PC-3 (cell line): ENCODE measurements around the gene WFDC1. TPM values are rescaled to one million over a fixed set of nuclear protein-coding genes. Genes with fewer than 3 reads are reported as not detected.

Experiments used
- ATAC-seq: fragments of 200-7000 bp; cut with Tn5 transposase; 2 replicates; pipeline ENCODE4 v1.9.1; 2020; ENCODE audit warnings: mild to moderate bottlenecking, moderate library complexity
- BruUV-seq: library from RNA; stranded (reverse); fragments of 400-500 nt; replicated peaks from 2 replicates; lab custom pipeline; 2021; lab: Mats Ljungman, UMichigan
- CTCF ChIA-PET: fragments of 300-600 bp; sonication (Branson Sonifier 250); formaldehyde crosslinking; loops from one replicate; lab custom pipeline; 2022; ENCODE audit warnings: antibody characterized with exemption; lab: Charles Lee
- POLR2A ChIA-PET: fragments of 300-600 bp; sonication (Branson Sonifier 250); formaldehyde crosslinking; loops from one replicate; lab custom pipeline; 2022; ENCODE audit warnings: antibody characterized with exemption; ENCODE audit not compliant: unreplicated experiment; lab: Charles Lee
- DNase-seq: peaks from one replicate; pipeline ENCODE4 v3.0.0-alpha.2; 2015
- H2AFZ ChIP-seq: fragments of 300-600 bp; sonication (generic); 2 replicates; pipeline ENCODE4 v1.6.0; 2016; ENCODE audit warnings: antibody characterized with exemption, low read length
- H3F3A ChIP-seq: fragments of 300-600 bp; sonication (generic); one replicate; pipeline ENCODE4 v1.6.0; 2017; ENCODE audit warnings: antibody characterized with exemption, low read length, control low read depth, mild to moderate bottlenecking; ENCODE audit not compliant: unreplicated experiment
- H3K27ac ChIP-seq: fragments of 300-600 bp; sonication (generic); 2 replicates; pipeline ENCODE4 v1.5.1; 2016; ENCODE audit warnings: mild to moderate bottlenecking, low read length
- H3K27me3 ChIP-seq: fragments of 300-600 bp; sonication (generic); 2 replicates; pipeline ENCODE4 v1.6.1; 2016; ENCODE audit warnings: low read length, mixed read lengths
- H3K36me3 ChIP-seq: fragments of 300-600 bp; sonication (generic); 2 replicates; pipeline ENCODE4 v1.6.1; 2016; ENCODE audit warnings: low read depth, mixed run types, low read length, mixed read lengths
- H3K4me1 ChIP-seq: fragments of 300-600 bp; sonication (generic); 2 replicates; pipeline ENCODE4 v1.5.1; 2016; ENCODE audit warnings: low read length; ENCODE audit not compliant: insufficient read depth
- H3K4me2 ChIP-seq: fragments of 300-600 bp; sonication (generic); 2 replicates; pipeline ENCODE4 v1.6.0; 2016; ENCODE audit warnings: low read length
- H3K4me3 ChIP-seq: fragments of 300-600 bp; sonication (generic); 2 replicates; pipeline ENCODE4 v1.5.1; 2016; ENCODE audit warnings: mild to moderate bottlenecking, low read length, mixed read lengths
- H3K79me2 ChIP-seq: fragments of 300-600 bp; sonication (generic); 2 replicates; pipeline ENCODE4 v1.6.1; 2017; ENCODE audit warnings: low read length, mixed read lengths
- H3K9ac ChIP-seq: fragments of 300-600 bp; sonication (generic); 2 replicates; pipeline ENCODE4 v1.6.0; 2016; ENCODE audit warnings: mild to moderate bottlenecking, low read length
- H3K9me2 ChIP-seq: fragments of 300-600 bp; sonication (generic); replicated peaks from 2 replicates; pipeline ENCODE4 v1.6.1; 2016; ENCODE audit warnings: mixed run types, low read length, mixed read lengths
- H3K9me3 ChIP-seq: fragments of 300-600 bp; sonication (generic); 2 replicates; pipeline ENCODE4 v1.6.1; 2016; ENCODE audit warnings: low read length, mixed read lengths
- H4K20me1 ChIP-seq: fragments of 300-600 bp; sonication (generic); 2 replicates; pipeline ENCODE4 v1.6.1; 2016; ENCODE audit warnings: low read length, mixed read lengths
- EZH2 ChIP-seq: fragments of 300-600 bp; sonication (generic); IDR thresholded peaks from one replicate; pipeline ENCODE4 v1.6.1; 2017; ENCODE audit warnings: antibody characterized with exemption, mild to moderate bottlenecking, low read length; ENCODE audit not compliant: unreplicated experiment
- EZH2phosphoT487 ChIP-seq: fragments of 300-600 bp; sonication (generic); IDR thresholded peaks from 2 replicates; pipeline ENCODE4 v1.6.1; 2018; ENCODE audit warnings: mild to moderate bottlenecking, antibody characterized with exemption, low read length, borderline replicate concordance
- intact Hi-C: fragments of 100-400 bp; cut with micrococcal nuclease; formaldehyde crosslinking; loops from 2 replicates; pipeline ENCODE4 v1.9.0; 2023
- total RNA-seq: library from RNA; depleted of rRNA; stranded (reverse); fragments of >200 nt; gene quantifications from 2 replicates; pipeline ENCODE4 v1.2.3, GENCODE V29; 2014
- TF ChIP-seq, protein P1 (sequence below): fragments of 300-600 bp; sonication (generic); conservative IDR thresholded peaks from 2 replicates; pipeline ENCODE4 v1.5.1; 2017; ENCODE audit warnings: antibody characterized with exemption, low read depth, mild to moderate bottlenecking, low read length

Gene WFDC1
- total RNA-seq, 1 experiment from 2014 or later, result 0.15 TPM

DNA sequence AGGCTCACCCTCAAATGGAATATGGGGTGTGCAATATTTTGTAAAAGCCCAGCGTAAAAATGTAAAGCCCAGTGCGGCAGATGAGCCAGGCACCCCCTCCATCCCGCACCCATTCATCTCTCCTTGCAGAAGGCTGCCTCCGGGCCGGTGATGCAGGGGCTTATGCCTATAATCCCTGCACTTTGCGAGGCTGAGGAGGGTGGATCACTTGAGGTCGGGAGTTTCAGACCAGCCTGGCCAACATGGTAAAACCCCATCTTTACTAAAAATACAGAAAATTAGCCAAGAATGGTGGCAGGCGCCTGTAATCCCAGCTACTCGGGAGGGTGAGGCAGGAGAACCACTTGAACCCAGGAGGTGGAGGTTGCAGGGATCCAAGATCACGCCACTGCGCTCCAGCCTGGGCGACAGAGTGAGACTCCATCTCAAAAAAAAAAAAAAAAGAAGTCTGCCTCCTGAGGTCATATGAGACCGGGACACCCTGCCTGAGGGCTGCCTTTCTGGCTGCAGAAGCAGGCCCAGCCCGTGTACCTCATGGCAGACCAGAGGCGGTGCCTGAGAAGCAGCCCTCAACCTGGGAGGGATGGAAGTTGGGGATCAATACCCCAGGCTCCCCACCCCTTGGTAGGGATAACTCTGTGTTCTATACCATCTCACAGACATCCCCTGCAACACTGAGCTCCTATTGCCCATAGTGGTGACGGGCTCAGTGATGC, 56.2 kb downstream of the WFDC1 start:
- no peaks in the 10 kb centered on the region for H3K36me3 ChIP-seq
- no peak for ATAC-seq

DNA sequence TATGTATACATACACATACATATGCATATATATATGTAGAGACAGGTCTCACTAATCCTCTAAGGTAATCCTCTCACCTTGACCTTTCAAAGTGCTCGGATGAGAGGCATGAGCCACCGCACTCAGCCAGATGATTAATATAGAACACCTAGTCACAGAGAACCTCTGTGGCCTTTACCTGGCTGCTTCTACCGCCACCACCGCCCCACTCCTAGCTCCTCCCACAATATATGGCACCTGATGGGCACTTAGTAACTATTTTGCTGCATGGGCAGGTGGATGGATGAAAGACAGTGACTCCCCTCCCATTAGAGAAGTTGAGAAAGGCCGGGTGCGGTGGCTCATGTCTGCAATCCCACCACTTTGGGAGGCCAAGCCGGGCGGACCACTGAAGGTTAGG, 57.0 kb downstream of the WFDC1 start:
- Histone ChIP-seq H3K9ac (no peak overlapping the region), H3K79me2 (no peaks in the 10 kb centered on the region), H3F3A (no peaks in the 10 kb centered on the region), H3K36me3 (no peaks in the 10 kb centered on the region), H3K4me3 (no peak overlapping the region), H3K27ac (no peak overlapping the region), H3K9me3 (no peaks in the 10 kb centered on the region), H2AFZ (no peak overlapping the region), H3K27me3 (no peaks in the 10 kb centered on the region), H3K4me1 (peaks cover 10% of the 10 kb centered on the region), H3K9me2 (no peaks in the 10 kb centered on the region), H4K20me1 (no peaks in the 10 kb centered on the region), H3K4me2 (no peak overlapping the region)
- no peak for ATAC-seq
- DNase-seq, result no peak
- intact Hi-C loops, result no loop called here
- ChIA-PET POLR2A (no interaction called here), CTCF (no interaction called here)
- TF ChIP-seq EZH2phosphoT487, result no peak
- TF ChIP-seq, protein P1, sequence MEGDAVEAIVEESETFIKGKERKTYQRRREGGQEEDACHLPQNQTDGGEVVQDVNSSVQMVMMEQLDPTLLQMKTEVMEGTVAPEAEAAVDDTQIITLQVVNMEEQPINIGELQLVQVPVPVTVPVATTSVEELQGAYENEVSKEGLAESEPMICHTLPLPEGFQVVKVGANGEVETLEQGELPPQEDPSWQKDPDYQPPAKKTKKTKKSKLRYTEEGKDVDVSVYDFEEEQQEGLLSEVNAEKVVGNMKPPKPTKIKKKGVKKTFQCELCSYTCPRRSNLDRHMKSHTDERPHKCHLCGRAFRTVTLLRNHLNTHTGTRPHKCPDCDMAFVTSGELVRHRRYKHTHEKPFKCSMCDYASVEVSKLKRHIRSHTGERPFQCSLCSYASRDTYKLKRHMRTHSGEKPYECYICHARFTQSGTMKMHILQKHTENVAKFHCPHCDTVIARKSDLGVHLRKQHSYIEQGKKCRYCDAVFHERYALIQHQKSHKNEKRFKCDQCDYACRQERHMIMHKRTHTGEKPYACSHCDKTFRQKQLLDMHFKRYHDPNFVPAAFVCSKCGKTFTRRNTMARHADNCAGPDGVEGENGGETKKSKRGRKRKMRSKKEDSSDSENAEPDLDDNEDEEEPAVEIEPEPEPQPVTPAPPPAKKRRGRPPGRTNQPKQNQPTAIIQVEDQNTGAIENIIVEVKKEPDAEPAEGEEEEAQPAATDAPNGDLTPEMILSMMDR, result no peak
- TF ChIP-seq EZH2, result no peak
- no TSS peak for BruUV-seq

More for the DNA sequence above, 56.2 kb downstream of the WFDC1 start:
- Histone ChIP-seq H3K27me3 (no peaks in the 10 kb centered on the region), H3F3A (no peaks in the 10 kb centered on the region), H2AFZ (no peak overlapping the region), H3K4me1 (peaks cover 3% of the 10 kb centered on the region), H3K4me3 (no peak overlapping the region), H3K27ac (no peak overlapping the region), H3K79me2 (no peaks in the 10 kb centered on the region), H3K9me3 (no peaks in the 10 kb centered on the region), H4K20me1 (no peaks in the 10 kb centered on the region), H3K4me2 (no peak overlapping the region), H3K9me2 (no peaks in the 10 kb centered on the region), H3K9ac (no peak overlapping the region)
- TF ChIP-seq EZH2 (no peak), EZH2phosphoT487 (no peak)
- TF ChIP-seq, protein P1, result no peak
- BruUV-seq, result no TSS peak
- intact Hi-C loops, result no loop called here
- no peak for DNase-seq
- ChIA-PET POLR2A (no interaction called here), CTCF (no interaction called here)

DNA sequence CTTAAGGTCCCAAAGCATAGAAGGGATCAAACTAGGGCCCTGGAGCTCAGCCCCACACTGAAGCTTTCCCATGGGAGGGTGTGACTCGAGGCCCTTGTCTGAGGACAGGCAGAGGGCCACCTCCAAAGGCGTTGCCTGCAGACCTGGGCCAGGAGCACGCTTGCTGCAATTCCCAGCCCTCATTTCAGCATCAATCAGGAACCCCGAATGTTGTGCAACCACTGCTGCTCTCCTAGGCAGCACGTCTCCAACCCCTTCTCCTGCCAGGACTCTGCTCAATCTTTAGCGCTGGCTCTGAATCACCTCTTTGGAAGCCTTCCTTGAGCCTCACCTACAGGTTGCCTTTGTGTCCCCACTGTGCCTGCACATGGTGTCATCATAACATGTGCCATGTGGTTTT, 59.6 kb downstream of the WFDC1 start:
- Histone ChIP-seq H3K9ac (no peak overlapping the region), H3K79me2 (no peaks in the 10 kb centered on the region), H3K27me3 (no peaks in the 10 kb centered on the region), H3K4me3 (no peak overlapping the region), H3K9me3 (no peaks in the 10 kb centered on the region), H3K4me1 (peaks cover 26% of the 10 kb centered on the region), H3F3A (no peaks in the 10 kb centered on the region), H4K20me1 (no peaks in the 10 kb centered on the region), H3K9me2 (no peaks in the 10 kb centered on the region), H2AFZ (no peak overlapping the region), H3K36me3 (no peaks in the 10 kb centered on the region), H3K4me2 (no peak overlapping the region), H3K27ac (no peak overlapping the region)
- ATAC-seq, result no peak
- BruUV-seq, result no TSS peak
- CTCF ChIA-PET, result no interaction called here
- DNase-seq, result no peak
- POLR2A ChIA-PET, result no interaction called here
- TF ChIP-seq EZH2 (no peak), EZH2phosphoT487 (no peak)
- TF ChIP-seq, protein P1, result no peak
- intact Hi-C loops, result no loop called here
